Sigmoid colon (tissue), 7 donors: Measurements from ENCODE around the gene HOXC5. TPM values are rescaled to one million over a fixed set of nuclear protein-coding genes. Genes with fewer than 3 reads are reported as not detected.

ENCODE experiments used
- DNase-seq: peaks from one replicate; pipeline ENCODE4 v3.0.0-alpha.2; 2019
- H3K27ac ChIP-seq, 4 donors: fragments of 200-600 bp; sonication (generic); one replicate each; pipeline ENCODE4 v1.5.1; 2016 to 2019; ENCODE audit warnings: mild to moderate bottlenecking in 1 of 4
- H3K27me3 ChIP-seq, 3 donors: fragments of 200-600 bp; sonication (generic); one replicate each; pipeline ENCODE4 v1.5.1; 2019; ENCODE audit warnings: mild to moderate bottlenecking in 1 of 3
- H3K36me3 ChIP-seq, 4 donors: fragments of 200-600 bp; sonication (generic); one replicate each; pipeline ENCODE4 v1.5.1; 2016 to 2019
- H3K4me1 ChIP-seq, 4 donors: fragments of 200-600 bp; sonication (generic); one replicate each; pipeline ENCODE4 v1.5.1; 2017 to 2019
- H3K4me3 ChIP-seq, 4 donors: fragments of 200-600 bp; sonication (generic); one replicate each; pipeline ENCODE4 v1.5.1; 2017 to 2019; ENCODE audit warnings: mild to moderate bottlenecking in 2 of 4, moderate library complexity in 1 of 4
- H3K9me3 ChIP-seq, 4 donors: fragments of 200-600 bp in 3 of 4; sonication (generic) in 3 of 4; one replicate each; pipeline versions ENCODE4 v1.5.1 to v1.6.1; 2013 to 2019
- EP300 ChIP-seq, 4 donors: sonication (generic); formaldehyde crosslinking; IDR thresholded peaks; one replicate each; pipeline ENCODE4 v1.6.1; 2017; ENCODE audit warnings: antibody characterized with exemption in 4 of 4
- POLR2A ChIP-seq, 2 donors: fragments of 450-650 bp; IDR thresholded peaks; one replicate each; pipeline ENCODE4 v1.6.1; 2016; ENCODE audit warnings: antibody characterized with exemption in 2 of 2, mild to moderate bottlenecking in 2 of 2, moderate library complexity in 2 of 2
- POLR2AphosphoS5 ChIP-seq, 4 donors: sonication (generic); formaldehyde crosslinking; IDR thresholded peaks; one replicate each; pipeline ENCODE4 v1.6.1; 2017; ENCODE audit warnings: antibody characterized with exemption in 4 of 4
- WGBS, 2 donors: extraction: QIAGEN DNeasy Blood & Tissue Kit; methylation state at CpG; one replicate each; pipeline ENCODE4 v1.1.7; 2013; 5-methylcytosine and 5-hydroxymethylcytosine counted together
- intact Hi-C: fragments of 100-400 bp; cut with DNase I; formaldehyde crosslinking; loops from one replicate; pipeline ENCODE4 v1.15.1; 2023
- polyA plus RNA-seq, 3 donors: library from polyadenylated mRNA; stranded (reverse); fragments of 200-250 nt; gene quantifications; one replicate each; pipeline ENCODE4 v1.2.3, GENCODE V29; 2013
- total RNA-seq, 4 donors: library from RNA; depleted of rRNA; stranded (reverse); fragments of >200 nt; gene quantifications; one replicate each; pipeline ENCODE4 v1.1.0, GENCODE V29; 2016
- TF ChIP-seq, protein P1 (sequence below), 4 experiments: fragments of 450-650 bp in 3 of 4; fragments of 200-600 bp in 1 of 4; IDR thresholded peaks; one replicate each; pipeline ENCODE4 v1.5.1; 2016 to 2019; ENCODE audit warnings: antibody characterized with exemption in 4 of 4, mild to moderate bottlenecking in 3 of 4, moderate library complexity in 2 of 4
- donor health status: healthy with polysubstance abuse.
- donor health status: Bipolar disorder and iron deficiency.
- donor health status: healthy.

The HOXC5 gene
- total and polyA plus RNA-seq, 7 donors, result 0.03 to 1.4 TPM; not detected in 5

DNA sequence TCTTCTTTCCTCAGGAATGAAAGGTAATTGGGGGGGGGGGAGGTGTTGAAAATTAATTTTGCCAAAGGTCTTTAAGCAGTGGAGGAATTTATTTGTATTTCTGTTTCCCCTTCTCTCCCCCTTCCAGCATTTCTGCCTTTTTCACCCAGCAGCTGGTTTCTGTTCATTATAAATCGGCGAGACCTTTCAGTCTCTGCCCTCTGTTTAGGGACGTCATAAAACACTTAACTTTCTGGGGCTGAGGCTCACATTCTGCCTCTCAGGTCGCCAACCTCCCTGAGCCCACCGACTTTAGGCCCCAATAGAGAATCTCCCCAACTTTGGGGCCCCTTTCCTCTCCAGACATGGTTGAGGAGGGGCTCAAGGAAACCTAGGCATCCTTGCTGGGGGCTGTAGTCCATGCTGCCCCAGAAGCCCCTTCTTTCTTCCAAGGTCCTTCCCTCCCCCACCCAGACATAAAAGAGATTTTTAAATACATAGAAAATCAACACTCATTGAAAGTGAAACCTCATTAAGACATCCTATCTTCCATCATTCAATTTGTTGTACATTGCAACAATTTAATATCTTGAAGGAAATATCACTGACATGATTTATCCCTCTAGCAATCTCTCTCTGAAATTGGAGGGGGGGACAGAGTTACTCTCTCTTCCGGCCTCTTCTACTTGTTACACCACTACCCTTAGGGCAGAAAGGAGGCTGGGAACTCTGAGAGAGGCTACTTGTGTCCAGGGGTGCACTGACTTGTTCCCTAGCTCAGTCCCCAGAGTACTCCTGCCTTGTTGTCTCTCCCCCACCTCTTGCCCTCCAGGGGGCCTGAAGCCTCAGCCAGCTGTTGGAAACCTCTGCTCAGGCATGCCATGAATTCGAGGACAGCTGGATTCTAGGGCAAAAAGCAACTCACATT, 7.1 kb upstream of the HOXC5 start:
- Histone ChIP-seq H3K9me3 (no peaks in the 10 kb centered on the region), H3K27ac (no peak overlapping the region), H3K4me1 (peaks cover 0 to 15% (median 9%) of the 10 kb centered on the region in 4 donors), H3K4me3 (no peak overlapping the region), H3K36me3 (no peaks in the 10 kb centered on the region), H3K27me3 (peaks cover 61 to 100% (median 100%) of the 10 kb centered on the region in 3 donors)
- WGBS, 2 donors, result 7 to 19% methylated on average over 7 of the region's 7 CpGs
- intact Hi-C loops, result no loop called here
- TF ChIP-seq POLR2A (IDR thresholded peaks at IDR 0.05) (no peak), POLR2AphosphoS5 (IDR thresholded peaks at IDR 0.05) (no peak), EP300 (IDR thresholded peaks at IDR 0.05) (no peak)
- TF ChIP-seq, protein P1, sequence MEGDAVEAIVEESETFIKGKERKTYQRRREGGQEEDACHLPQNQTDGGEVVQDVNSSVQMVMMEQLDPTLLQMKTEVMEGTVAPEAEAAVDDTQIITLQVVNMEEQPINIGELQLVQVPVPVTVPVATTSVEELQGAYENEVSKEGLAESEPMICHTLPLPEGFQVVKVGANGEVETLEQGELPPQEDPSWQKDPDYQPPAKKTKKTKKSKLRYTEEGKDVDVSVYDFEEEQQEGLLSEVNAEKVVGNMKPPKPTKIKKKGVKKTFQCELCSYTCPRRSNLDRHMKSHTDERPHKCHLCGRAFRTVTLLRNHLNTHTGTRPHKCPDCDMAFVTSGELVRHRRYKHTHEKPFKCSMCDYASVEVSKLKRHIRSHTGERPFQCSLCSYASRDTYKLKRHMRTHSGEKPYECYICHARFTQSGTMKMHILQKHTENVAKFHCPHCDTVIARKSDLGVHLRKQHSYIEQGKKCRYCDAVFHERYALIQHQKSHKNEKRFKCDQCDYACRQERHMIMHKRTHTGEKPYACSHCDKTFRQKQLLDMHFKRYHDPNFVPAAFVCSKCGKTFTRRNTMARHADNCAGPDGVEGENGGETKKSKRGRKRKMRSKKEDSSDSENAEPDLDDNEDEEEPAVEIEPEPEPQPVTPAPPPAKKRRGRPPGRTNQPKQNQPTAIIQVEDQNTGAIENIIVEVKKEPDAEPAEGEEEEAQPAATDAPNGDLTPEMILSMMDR (IDR thresholded peaks at IDR 0.05), result no peak
- DNase-seq, result no peak

DNA sequence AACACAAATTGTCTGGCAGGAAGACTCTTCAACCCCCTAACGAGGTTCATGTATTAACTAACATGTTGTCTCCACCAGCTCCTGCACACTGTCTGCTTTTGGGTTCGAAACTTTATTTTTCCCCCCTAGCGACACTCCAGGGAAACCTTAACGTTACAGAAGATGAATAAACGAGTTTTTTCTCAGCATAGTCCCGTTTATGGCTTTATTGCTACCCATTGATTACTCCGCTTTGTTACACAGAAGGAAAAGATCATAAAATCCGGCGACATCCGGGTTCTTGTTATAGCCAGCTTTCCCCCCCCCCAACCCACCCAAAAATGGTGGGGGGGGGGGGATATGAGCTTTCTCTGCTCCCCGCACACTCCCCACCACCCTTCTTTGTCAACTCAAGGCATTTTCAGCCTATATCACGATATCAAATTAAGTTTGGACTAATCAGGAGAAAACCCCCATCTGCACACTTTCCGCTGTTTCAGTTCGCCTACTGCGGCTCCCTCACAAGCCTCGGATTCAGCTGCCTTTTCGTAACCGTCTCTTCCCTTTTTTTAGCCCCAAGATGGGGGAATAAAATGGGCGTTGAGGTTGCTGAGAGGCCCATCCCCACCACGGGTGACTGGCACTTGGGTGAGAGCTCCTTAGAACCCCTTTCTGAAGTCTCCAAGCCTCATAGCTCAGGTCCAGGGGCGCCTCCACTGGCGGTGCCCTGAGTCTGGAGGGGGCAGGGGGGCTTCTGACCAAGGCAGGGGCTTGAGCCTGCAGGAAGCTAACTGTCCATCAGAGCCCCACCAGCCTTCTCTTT, 6.0 kb upstream of the HOXC5 start:
- 6 to 9% methylated on average over 22 of the region's 22 CpGs for WGBS, 2 donors
- DNase-seq, result no peak
- H3K4me1 ChIP-seq, result peaks cover 0 to 22% (median 17%) of the 10 kb centered on the region in 4 donors

DNA sequence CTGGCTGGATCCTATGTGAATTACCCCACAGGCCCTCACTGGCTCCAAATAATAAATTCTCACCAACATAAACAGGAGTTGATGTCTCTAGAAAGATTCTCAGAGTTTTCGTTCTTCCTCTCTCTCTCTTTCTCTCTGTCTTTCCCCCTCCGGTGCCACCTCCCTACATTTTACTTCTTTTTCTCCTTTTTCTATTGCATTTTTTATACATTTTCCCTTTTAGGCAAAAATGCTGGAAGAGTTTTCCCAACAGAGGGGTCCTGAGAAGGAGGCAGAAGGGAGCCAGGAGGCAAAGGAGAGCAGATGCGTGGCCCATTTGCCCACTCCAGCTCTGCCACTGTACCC, 5.4 kb upstream of the HOXC5 start:
- H3K36me3 ChIP-seq, result no peaks in the 10 kb centered on the region
- intact Hi-C loops, result no loop called here
- 39 to 42% methylated on average over 3 of the region's 3 CpGs for WGBS, 2 donors
- H3K4me3 ChIP-seq, result no peak overlapping the region
- TF ChIP-seq POLR2AphosphoS5 (IDR thresholded peaks at IDR 0.05) (no peak), POLR2A (IDR thresholded peaks at IDR 0.05) (no peak), EP300 (IDR thresholded peaks at IDR 0.05) (no peak)
- TF ChIP-seq, protein P1 (IDR thresholded peaks at IDR 0.05), result no peak
- H3K27ac ChIP-seq, result no peak overlapping the region
- no peaks in the 10 kb centered on the region for H3K9me3 ChIP-seq
- H3K4me1 ChIP-seq, result peaks cover 0 to 22% (median 17%) of the 10 kb centered on the region in 4 donors
- DNase-seq, result no peak
- H3K27me3 ChIP-seq, result peaks cover 62 to 100% (median 100%) of the 10 kb centered on the region in 3 donors

More for the DNA sequence above, 6.0 kb upstream of the HOXC5 start:
- no peak overlapping the region for H3K4me3 ChIP-seq
- intact Hi-C loops, result no loop called here
- H3K9me3 ChIP-seq, result no peaks in the 10 kb centered on the region
- peaks cover 59 to 100% (median 100%) of the 10 kb centered on the region in 3 donors for H3K27me3 ChIP-seq
- no peaks in the 10 kb centered on the region for H3K36me3 ChIP-seq
- TF ChIP-seq, protein P1 (IDR thresholded peaks at IDR 0.05), result no peak
- TF ChIP-seq POLR2A (IDR thresholded peaks at IDR 0.05), result no peak
- no peak for TF ChIP-seq EP300 (IDR thresholded peaks at IDR 0.05)
- no peak for TF ChIP-seq POLR2AphosphoS5 (IDR thresholded peaks at IDR 0.05)
- no peak overlapping the region for H3K27ac ChIP-seq

DNA sequence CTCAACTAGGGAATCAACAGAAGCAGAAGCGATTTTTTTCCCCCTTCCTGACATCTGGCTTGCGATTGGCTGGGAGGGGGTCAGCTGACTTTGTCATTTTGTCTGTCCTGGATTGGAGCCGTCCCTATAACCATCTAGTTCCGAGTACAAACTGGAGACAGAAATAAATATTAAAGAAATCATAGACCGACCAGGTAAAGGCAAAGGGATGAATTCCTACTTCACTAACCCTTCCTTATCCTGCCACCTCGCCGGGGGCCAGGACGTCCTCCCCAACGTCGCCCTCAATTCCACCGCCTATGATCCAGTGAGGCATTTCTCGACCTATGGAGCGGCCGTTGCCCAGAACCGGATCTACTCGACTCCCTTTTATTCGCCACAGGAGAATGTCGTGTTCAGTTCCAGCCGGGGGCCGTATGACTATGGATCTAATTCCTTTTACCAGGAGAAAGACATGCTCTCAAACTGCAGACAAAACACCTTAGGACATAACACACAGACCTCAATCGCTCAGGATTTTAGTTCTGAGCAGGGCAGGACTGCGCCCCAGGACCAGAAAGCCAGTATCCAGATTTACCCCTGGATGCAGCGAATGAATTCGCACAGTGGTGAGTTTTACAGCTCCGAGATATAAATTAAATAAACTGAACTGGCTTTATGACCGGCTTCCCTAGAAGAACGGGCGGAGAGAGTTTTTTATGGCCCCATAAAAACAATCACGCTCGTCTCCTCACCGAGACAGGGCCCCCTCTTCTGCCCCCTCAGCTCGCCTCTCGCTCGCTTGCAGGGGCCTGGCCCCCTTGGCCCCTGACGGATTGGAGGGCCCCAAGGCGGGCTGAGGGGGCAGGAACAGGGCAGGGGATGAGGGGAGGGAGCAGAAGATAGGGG, 4.3 kb upstream of the HOXC5 start, which contains the start of gene HOXC6:
HOXC6 (plus strand) TSS at position 127 of the 888 bp plus-strand sequence; CDS start at position 209, 82 bp downstream.
- Histone ChIP-seq H3K36me3 (no peaks in the 10 kb centered on the region), H3K27me3 (peaks cover 67 to 100% (median 99%) of the 10 kb centered on the region in 3 donors), H3K27ac (no peak within 1 kb of the TSS), H3K4me3 (peak within 1 kb of the TSS in 2 of 4 donors; percentile 7 to 18), H3K4me1 (peaks cover 0 to 31% (median 25%) of the 10 kb centered on the region in 4 donors), H3K9me3 (no peaks in the 10 kb centered on the region)
- no peak for DNase-seq
- intact Hi-C loops, result no loop called here
- 3 to 5% methylated on average over 36 of the region's 36 CpGs for WGBS, 2 donors
- TF ChIP-seq, protein P1 (IDR thresholded peaks at IDR 0.05), result no peak
- TF ChIP-seq POLR2AphosphoS5 (IDR thresholded peaks at IDR 0.05) (no peak), EP300 (IDR thresholded peaks at IDR 0.05) (no peak), POLR2A (IDR thresholded peaks at IDR 0.05) (no peak)
